Iris pigment epithelial cell (primary cell): ENCODE results near the gene PSKH1.
"Not testable (repeated sequence)": the region's sequence is repeated elsewhere in the genome, so short reads cannot be mapped to it uniquely, and the experiment has no call there.

Source experiments
- DNase-seq: peaks from one replicate; pipeline ENCODE4 v3.0.0-alpha.2; 2011; ENCODE audit warnings: low read depth

PSKH1 gene

GRCh38 chr16:67886387-67886786, 6.7 kb upstream of the PSKH1 start:
- DNase-seq: no peak

GRCh38 chr16:67888331-67888730, 4.7 kb upstream of the PSKH1 start:
- DNase-seq: no peak

DNA sequence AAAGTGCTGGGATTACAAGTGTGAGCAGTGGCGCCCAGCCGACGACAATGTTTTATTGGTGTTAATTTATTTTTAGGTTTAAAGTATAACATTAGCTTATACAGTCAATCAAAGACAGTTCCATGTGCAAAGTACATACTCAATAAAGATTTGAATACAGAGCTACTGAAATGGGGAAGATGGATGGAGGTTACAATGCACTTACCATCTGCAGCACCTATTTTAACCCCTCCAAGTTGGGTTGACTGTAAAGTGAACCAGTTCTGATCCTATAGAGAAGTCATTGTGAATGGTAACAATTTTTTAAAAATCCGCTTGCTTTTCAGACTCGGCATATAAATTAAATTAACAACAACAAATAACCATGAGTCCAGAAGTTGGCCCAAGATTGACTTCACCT, 679 bp upstream of the PSKH1 start:
- no peak for DNase-seq

DNA sequence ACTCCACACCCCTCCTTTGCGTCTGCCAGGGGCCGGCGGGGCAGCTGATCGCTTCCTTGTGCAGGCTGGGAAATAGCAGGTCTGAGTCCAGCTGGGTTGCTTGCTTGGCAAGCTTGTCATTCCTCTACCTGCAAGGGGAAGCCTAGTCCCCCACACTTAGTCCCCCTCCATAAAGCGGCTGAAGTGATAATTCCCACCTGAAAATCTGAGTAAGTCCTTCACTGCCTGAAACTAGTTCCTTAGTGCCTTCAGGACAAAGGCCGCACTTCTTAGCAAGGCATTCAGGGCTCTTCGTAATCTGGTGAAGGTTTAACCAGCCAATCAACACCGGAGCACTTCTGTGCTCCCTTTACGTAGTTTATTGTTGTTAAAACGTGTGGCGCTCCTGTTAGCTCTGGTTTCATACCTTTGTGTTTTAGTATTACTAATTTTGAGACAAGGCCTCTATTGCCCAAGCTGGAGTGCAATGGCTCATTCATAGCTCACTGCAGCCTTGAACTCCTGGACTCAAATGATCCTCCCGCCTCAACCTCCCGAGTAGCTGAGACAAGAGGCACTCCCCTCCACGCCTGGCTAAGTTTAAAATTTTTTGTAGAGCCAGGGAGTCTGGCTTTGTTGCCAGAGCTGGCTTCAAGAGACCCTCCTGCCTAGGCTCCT, 817 bp downstream of the PSKH1 start:
- DNase-seq: peak; percentile 40

- DNase-seq: peak; percentile 71
Observed at GRCh38 chr16:67897231-67897630, 4.2 kb downstream of the PSKH1 start.

GRCh38 chr16:67901734-67902133, 8.7 kb downstream of the PSKH1 start:
- no peak for DNase-seq

DNA sequence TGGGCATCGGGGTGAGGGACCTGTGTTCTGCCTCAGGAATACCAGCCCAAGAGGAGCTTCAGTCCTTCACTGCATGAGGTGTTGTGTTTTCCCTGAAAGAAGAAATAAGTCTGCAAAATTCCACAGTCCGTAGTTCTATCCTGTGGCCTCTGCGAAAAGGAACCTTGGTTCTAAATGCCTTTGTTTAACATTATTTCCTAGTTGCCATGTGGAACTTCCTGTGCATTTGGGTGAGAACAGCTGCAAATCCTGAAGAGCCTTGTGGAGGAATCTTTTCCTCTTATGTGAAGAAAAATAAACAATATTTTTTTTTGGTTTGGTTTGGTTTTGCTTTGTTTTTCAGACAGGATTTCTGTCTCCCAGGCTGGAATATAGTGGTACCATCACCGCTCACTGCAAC, 9.8 kb downstream of the PSKH1 start:
- no peak for DNase-seq

- no peak for DNase-seq
Observed at GRCh38 chr16:67907397-67908180, 14.5 kb downstream of the PSKH1 start.

- no peak for DNase-seq
Observed at GRCh38 chr16:67909056-67909742, 16.1 kb downstream of the PSKH1 start.

- DNase-seq: peak; percentile 58
Observed at GRCh38 chr16:67910158-67910557, 17.1 kb downstream of the PSKH1 start.

- no peak for DNase-seq
Observed at GRCh38 chr16:67914758-67915495, 21.9 kb downstream of the PSKH1 start.

GRCh38 chr16:67915496-67915769, 22.4 kb downstream of the PSKH1 start:
- not testable (repeated sequence) for DNase-seq

GRCh38 chr16:67915831-67916723, 23.0 kb downstream of the PSKH1 start:
- no peak for DNase-seq

GRCh38 chr16:67917140-67917851, 24.2 kb downstream of the PSKH1 start:
- DNase-seq: no peak

- peak; percentile 87 for DNase-seq
Observed at GRCh38 chr16:67917852-67918236, 24.8 kb downstream of the PSKH1 start.

GRCh38 chr16:67919622-67920221, 26.7 kb downstream of the PSKH1 start:
- no peak for DNase-seq

- DNase-seq: peak; percentile 45
Observed at GRCh38 chr16:67922221-67922620, 29.2 kb downstream of the PSKH1 start.

GRCh38 chr16:67922740-67923139, 29.7 kb downstream of the PSKH1 start:
- DNase-seq: no peak

DNA sequence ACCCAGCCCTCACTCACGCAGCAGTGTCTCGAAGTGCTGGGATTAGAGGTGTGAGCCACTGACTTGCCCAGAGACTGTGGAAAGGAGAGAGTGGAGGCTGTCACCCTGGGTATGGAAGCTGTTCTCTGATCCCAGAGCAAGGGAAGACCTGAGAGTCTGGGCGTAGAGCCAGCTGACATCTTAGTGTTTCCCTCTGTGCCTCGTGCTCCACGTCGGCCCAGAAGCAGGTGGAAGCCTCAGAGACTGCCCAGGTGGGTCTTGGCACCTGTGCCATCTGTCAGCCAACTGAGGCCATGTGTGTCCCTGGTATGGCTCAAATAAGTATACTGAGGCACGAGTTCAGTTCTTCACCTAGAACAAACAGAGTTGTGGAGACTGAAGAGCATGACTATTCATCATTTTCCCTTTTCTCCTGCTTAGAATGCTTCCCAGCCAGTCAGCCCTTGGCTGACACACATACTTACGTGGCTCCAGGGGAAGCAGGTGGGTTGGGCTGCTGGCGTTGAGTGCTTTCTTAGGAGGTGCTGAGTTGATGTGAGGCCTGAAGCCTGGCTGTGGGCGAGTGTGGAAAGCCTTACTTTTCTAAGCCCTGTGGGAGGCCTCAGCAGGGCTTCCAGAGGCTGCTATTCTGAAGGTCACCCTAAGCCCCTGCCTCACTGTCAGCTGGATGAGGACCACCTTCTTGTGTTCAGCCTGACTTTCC, 30.5 kb downstream of the PSKH1 start:
- no peak for DNase-seq
